Adipose tissue (tissue), 3 donors: ENCODE results near the gene CEP104. TPM values are rescaled to one million over a fixed set of nuclear protein-coding genes. Genes with fewer than 3 reads are reported as not detected.

Source experiments
- H3K27ac ChIP-seq: one replicate; pipeline ENCODE4 v1.5.1; 2013; ENCODE audit warnings: low read depth, low read length
- WGBS, 3 donors: extraction: QIAGEN DNeasy Blood & Tissue Kit; methylation state at CpG; one replicate each; pipeline ENCODE4 v1.1.7; 2013; 5-methylcytosine and 5-hydroxymethylcytosine counted together
- polyA plus RNA-seq, 3 donors: library from polyadenylated mRNA; stranded (reverse); fragments of 200-250 nt; gene quantifications; one replicate each; pipeline ENCODE4 v1.2.3, GENCODE V29; 2013
- donor health status: healthy with polysubstance abuse.
- donor health status: Bipolar disorder and iron deficiency.
- donor health status: healthy.

Gene CEP104
- 10 to 100 TPM in 1 of 3 donors, 1 to 10 TPM in 2; 7.4 to 10.3 (median 8.5) TPM for polyA plus RNA-seq

DNA sequence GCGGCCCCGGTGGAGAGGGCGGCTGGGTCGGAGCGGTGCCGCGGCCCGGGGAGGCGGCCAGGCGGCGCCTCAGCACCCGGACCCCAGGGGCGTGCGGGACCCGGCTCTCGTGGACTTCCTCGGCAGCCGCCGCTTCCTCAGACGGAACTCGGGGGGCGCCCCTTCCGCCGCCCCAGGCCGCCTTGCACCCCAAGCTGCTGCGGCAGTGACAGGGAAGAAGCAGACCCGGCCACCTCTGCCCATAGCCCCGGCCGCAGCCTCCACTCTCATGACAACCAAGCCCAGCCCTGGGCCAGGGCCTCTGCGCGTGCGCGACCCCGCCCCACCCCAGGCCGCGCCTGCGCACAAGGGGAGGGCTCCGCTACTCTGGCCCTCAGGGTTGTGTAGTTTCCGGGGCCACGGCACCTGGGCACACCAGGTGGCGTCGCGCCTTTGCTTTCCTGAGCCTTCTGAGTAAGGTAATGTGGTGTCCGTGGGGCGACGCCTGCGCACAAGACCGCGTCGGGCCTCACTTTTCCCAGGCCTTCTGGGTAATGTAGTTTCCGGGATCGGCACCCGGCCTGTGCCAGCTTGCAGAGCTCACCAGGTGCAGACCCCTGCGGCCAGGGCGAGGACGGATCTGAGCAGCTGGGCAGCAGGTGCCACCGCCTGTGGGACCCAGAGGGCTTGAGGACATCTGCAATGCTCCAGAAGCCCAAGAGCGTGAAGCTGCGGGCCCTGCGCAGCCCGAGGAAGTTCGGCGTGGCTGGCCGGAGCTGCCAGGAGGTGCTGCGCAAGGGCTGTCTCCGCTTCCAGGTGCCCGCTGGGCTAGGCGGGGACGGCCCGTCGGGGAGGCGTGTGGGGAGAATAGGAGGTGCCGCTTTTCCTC lies at the start of gene CEP104, which contains the start of gene DFFB:
Gene CEP104, minus strand, starts transcription at position 289 of the 868 bp plus-strand sequence. CDS start 4,804 bp downstream, outside the sequence.
Gene DFFB, plus strand, starts transcription at position 554 of the 868 bp plus-strand sequence. Its CDS starts 128 bp downstream, at position 682.
- whole genome bisulfite sequencing, 3 donors: 1% methylated on average over 69 to 73 of the region's 73 CpGs
- H3K27ac ChIP-seq: no peak within 1 kb of the TSS

DNA sequence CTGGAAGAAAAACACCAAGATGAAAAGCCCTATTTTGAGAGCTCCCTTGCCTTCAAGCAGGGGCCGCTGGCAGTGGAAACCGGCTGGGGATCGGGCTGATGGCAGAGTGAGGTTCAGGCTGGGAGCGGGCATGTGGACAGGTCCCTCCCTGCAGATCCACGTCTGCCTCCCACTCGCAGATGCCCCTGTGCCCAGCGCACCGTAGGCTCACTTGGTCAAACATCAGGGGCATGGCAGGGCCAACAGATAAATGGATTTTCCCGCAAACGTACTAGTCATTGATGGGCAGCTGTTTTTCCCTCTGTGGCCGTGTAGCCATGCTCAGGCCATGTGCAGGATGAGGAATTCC lies 49.6 kb upstream of the CEP104 start:
- WGBS, 3 donors: 84 to 89% (median 86%) methylated on average over 11 of the region's 11 CpGs

DNA sequence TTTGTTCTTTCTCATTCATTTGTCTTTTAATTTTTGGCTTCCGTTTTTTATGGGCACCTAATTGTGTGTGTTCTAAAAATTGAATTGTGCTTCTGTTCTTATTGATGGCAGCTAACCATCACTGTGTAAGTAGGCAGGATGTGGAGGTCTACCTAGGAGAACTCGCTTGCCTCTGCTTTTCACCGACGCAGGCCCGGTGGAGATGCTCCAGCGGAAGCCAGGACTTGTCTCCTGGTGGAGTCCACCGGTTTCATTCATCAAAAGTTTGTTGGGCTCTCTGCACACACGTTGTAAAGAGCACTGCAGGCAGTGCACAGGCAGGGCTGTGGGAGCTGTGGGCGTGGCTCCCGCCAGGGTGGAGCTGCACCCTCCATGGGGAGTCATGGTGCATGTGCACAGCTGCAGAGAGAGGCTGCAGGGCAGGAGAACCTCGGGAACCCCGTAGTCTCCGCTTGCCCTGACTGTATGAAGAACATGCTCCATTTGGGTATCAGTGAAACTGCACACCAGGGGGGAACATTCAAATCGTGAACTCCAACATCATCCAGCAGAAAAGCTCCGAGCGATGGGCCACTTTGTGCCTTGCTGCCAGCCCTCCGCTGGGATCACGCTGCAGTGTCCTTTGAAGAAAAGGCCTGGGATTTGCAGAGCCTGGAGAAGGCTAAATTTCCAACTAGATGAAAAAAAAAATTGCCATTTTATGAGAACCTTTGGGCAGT lies 49.1 kb upstream of the CEP104 start:
- H3K27ac ChIP-seq: no peak overlapping the region
- WGBS, 3 donors: 83 to 85% (median 83%) methylated on average over 18 of the region's 18 CpGs

More for the DNA sequence above, 49.6 kb upstream of the CEP104 start:
- no peak overlapping the region for H3K27ac ChIP-seq

DNA sequence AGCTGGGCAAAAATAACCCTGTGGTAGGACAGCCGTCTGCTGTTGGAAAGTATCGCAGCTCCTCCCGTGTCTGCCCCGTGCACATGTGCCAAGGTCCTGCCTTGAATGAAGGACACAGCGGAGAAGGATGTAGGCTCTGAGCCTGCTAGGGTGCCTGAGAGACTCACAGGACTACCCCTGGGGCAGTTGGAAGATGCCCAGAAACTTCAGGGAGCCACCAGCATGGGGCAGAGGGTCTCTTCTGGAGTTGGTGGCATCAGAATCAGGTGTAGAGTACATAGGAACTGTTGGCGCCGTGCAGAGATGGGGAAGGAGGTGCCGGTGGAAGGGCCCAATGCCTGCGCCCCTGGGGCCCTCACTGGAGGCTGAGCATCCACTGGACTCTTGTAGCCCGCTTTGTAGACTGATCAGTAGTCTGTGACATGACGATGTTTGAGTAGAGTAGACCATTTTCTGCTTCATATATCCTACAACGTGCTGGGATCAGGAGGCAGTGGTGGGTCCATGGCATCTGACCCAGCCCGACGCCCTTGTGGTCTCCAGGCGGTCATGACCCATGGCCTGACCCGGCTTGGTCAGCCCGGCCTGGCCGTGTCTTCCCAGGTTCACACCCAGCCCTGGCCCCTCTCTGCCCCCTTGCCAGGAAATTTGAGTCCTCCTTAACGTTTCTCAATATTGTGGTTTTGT lies 48.4 kb upstream of the CEP104 start:
- WGBS, 3 donors: 81 to 94% (median 84%) methylated on average over 19 of the region's 19 CpGs
- no peak overlapping the region for H3K27ac ChIP-seq

DNA sequence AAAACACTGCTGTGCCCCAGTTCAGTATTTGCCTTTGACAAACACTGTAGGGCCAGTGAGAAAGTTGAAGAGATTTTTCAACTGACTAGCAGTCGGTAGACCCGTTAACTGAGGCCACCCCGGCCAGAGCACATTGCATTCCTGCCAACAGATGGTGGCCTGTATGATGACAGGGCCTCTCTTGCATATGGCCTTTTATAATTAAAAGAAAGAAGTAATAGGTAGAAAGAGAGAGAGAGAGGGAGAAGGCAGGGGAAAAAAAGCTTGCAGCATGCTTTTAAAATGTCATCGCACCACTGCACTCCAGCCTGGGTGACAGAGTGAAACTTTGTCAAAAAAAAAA lies 47.8 kb upstream of the CEP104 start:
- no peak overlapping the region for H3K27ac ChIP-seq
- 79 to 88% (median 83%) methylated on average over 4 of the region's 4 CpGs for WGBS, 3 donors

DNA sequence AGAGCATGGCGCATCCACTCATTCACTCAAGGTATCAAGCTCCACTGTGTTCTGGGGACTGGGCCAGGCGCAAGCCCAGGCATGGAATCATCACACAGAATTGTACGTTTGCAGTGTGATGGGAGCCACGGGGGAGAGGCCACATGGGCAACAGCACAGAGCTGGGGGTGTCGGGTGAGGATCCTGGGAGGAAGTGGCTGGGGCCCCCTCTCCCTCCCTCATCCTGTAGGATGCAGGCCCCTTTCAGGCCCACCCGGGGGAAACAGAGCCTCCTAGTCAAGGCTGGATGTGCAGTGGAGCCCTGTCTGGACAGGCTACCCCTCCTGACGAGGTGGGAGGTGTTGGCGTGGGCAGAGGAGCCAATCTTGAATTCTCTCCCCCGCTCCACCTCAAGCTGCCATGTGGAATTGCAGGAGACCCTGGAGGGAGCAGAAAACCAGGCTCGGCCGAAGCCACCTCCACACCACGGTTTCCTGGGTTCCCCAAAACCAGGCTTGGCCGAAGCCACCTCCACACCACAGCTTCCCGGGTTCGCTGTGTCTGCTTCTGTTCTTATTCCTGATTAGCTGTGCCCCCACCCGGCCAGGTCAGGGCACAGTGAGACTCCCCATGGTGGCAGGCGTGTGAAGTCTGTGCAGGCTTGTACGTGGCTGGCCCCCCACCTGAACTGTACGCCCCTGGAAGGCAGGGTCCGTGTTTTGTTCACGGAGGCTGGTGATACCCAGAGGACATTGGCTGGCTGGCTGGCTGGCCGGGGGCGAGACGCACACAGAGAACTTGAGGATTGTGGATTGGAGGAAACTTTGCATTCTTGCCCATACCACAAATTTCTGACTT lies 47.2 kb upstream of the CEP104 start:
- WGBS, 3 donors: 71 to 79% (median 76%) methylated on average over 24 of the region's 24 CpGs
- no peak overlapping the region for H3K27ac ChIP-seq

DNA sequence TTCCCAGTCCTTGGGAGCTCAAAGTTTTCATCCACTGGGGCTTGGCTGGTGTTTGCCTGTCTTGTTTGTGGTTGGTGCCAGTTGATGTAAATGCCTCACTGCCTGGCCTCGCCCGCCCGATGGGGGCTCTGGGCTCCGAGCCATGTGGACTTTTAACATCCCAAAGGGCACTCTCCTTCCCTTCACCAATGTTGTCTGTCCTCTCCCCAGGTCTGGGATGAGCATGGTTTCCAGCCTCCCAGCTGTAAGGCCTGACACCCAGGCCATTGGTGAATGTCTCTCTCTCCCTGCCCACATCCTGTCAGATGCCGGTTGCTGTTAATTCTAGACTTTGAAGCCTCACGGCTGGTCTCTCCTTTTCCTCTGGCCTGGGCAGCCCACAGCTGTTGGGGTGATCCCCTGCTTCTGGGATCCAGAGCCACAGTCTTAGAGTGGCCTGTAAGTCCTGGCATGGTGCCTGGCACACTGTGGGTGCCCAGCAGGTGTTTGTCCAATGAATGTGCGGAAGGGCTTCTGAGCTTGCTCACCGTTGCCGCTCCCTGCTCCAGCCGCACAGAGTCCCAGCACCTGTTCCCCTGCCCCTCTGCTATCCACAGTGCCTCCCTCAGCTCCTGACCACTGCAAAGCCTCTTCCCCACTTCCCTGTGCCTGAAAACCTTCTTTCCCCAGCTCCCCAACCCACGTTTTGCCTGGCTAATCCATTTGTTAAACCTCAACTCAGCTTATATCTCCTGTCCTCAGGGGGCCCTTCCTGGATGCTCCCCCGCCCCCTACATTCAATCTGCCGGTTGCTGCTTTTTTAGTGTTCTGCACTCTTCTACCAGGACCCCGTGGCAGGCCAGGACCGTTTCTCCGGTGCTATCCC lies 46.4 kb upstream of the CEP104 start:
- 57 to 68% (median 65%) methylated on average over 16 of the region's 16 CpGs for WGBS, 3 donors
- no peak overlapping the region for H3K27ac ChIP-seq

DNA sequence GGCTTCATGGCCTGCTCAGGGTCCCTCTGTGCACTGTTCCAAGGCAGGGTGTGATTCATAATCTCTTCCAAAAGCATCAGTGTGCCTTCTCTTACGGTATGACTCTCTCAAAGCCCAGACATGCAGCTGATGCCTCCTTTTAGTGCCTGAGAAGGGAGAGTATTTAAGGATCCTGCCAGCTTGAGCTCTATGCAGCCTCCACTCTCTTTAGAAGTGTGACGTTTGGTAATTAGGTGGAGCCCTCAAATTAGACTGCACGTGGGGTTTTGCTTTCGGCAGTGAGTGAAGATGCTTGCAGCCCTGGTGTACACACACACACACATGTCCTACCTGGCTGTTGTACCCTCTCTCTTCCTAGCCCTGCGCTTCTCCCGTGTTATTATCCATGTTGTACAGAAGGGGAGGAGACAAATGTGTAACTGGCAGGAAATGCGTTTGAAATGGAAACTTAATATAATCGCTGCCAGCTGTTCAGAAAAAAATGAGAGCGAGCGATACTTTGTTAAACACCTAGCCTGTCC lies 45.6 kb upstream of the CEP104 start:
- H3K27ac ChIP-seq: no peak overlapping the region
- 67 to 84% (median 70%) methylated on average over 10 of the region's 10 CpGs for WGBS, 3 donors

DNA sequence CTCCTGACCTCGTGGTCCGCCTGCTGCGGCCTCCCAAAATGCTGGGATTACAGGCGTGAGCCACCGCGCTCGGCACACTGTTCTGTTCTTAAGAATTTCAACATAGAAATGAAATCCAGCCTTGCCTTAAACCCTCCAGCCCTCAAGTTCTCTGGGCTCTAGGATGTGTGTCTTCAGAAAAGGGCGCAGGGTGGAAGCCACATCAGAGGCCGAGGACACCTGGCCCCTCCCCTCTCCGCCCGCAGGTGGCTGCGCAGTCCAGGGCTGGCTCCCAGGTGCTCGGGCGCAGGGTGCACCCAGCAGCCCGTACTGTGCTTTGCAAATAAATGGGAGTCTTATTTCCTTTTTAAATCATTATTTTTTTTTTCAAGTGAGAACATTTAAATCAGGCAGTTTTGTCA lies 45.1 kb upstream of the CEP104 start:
- WGBS, 3 donors: 91 to 95% (median 94%) methylated on average over 15 of the region's 15 CpGs
- no peak overlapping the region for H3K27ac ChIP-seq

DNA sequence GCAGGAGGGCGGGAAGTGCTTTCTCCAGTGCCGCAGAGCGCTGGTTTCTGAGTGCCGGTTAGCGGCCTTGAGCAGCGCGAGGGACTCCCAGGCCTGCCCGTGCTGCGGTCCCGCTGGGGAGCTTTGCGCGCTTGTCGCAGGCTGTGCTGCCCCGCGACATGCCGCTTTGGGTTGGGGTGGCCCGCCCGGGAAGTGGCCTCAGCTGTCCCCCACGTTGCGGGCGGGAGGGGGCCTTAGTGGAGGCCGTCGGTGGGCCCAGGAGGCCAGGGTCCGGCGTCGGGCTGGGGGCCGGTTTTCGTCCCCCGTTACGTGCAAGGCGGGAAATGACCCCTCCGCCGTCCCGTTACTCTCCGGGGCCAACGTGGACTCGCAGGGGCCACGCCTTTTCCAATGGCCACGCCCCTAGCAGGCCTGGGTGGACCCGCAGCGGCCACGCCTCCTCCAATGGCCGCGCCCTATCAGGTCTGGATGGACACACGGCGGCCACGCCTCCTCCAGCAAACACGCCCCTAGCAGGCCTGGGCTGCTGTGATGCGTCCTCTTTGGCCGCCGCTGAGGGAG lies 44.0 kb upstream of the CEP104 start:
- peak overlapping the region; percentile 84 for H3K27ac ChIP-seq
- 1% methylated on average over 51 of the region's 51 CpGs for WGBS, 3 donors

DNA sequence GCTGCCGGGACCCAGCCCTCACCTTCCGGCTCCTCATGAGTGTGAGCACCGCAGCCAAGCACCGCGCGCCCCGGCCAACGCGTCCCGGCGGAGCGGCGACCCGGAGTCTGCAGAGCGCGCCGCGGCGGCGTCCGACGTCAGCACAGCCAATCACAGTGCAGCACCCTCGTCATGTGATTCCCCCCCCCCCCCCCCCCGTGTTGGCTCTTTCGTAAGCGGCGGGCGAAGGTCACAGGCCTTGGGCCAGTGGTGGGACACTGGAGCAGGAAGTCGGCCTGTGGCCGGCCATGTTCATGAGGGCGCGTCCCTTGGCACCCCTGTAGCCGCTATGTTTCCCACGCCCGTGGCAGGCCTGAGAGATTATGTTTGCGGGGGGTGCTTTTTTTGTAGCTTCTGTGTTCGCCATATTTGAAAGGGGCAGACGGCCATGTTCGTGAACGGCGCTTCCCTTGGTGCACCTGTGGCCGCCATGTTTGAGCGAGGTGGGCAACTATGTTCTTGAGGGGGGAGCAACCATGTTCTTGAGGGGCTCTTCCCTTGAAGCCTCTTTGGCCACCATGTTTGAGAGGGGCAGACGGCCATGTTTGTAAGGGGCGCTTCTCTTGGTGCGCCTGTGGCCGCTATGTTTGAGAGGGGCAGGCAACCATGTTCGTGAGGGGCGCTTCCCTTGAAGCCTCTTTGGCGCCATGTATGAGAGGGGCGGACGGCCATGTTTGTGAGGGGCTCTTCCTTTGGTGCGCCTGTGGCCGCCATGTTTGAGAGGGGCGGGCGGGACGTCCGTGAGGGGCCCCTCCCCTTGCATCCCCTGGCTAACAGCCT lies 43.3 kb upstream of the CEP104 start, which contains the start of gene C1orf174:
Gene C1orf174, minus strand, starts transcription at position 123 of the 819 bp plus-strand sequence. Its CDS starts 86 bp downstream, at position 37.
- peak within 1 kb of the TSS; percentile 84 for H3K27ac ChIP-seq
- 0 to 1% (median 0%) methylated on average over 29 to 57 of the region's 58 CpGs for WGBS, 3 donors

DNA sequence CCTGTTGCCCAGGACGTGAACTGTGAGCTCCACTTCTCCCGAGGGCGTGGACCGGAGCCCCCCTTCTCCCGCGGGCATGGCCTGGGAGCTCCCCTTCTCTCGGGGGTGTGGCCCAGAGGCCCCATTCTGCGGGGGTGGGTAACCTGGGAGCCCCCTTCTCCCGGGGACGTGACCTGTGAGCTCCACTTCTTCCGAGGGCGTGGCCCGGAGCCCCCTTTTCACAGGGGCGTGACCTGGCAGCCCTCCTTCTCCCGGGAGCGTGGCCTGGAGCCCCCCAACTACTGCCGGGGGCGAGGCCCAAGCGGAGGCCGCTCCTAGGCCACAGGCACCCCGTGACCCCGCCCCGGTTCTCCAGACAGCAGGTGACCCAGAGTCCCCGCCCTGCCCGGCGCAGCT lies 42.7 kb upstream of the CEP104 start:
- WGBS, 3 donors: 0 to 1% (median 1%) methylated on average over 23 to 26 of the region's 26 CpGs
- no peak overlapping the region for H3K27ac ChIP-seq

DNA sequence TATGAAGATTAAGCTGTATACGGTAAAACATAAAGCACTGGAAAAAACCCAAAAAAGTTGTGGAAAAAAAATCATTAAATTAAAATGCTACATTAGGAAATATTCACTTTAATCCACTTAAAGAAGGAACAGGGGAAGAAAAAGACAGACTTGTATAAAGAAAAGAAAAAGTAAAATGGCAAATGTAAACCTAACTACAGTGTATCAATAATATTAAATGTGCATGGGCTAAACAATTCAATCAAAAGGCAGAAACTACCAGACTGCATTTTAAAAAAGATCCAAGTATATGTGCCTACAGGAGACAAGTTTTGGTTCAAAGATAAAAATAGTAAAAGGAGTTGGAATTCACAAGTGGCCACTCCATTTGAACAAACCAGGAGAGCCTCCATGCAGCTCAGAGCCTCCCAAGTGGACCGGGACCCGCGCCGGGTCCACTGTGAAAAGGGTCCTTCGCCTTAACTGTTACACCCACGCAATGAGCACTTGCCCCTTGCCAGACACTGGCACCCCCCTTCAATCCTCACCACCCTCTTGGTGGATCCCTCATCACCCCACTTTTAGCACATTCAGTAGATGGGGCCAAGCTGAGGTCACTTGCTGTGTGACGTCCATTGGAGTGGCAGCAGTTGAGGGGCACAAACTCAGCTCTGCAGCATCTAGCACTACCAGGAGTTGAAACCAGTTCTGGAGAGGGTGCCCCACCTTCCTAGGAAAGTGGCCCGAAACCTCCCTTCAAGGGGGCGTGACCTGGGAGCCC lies 42.2 kb upstream of the CEP104 start:
- H3K27ac ChIP-seq: no peak overlapping the region
- WGBS, 3 donors: 26 to 44% (median 42%) methylated on average over 10 of the region's 10 CpGs

DNA sequence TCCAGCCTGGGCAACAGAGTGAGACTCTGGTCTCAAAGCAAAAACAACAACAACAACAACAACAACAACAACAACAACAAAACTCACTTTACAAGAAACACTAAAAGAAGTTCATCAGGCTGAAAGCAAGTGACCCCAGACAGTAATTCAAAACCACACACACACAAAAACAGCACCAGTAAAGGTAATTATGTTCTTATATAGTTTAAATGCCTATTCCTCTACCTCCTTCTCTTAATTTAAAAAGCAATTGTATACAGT lies 41.4 kb upstream of the CEP104 start:
- no peak overlapping the region for H3K27ac ChIP-seq

DNA sequence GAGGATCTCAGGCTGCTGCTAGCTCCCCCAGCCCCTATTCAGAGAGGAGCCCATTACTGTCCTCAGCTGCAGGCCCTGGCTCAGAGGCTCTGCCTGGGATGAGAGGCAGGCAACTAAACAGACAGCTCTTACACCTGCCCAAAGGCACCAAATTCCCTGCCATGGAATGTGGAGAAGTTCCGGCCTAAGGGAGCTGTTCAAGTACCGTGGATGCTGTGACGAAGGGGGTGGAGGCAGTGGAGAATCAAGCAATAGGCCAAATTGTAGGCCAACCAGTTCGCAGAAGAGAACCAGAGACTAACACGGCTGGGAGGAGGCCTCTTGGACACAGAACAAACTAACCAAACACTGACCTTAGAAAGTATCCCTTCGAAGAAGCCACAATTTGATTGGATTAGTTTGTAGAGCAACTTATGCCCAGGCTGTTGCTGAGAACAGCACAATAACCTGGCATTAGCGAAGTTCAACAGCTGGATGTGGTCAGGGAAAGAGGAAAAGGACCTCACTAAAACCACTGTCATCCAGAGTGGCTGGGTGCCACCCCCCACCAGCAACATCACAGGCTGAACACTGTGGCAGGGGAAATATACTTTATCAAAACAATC lies 39.5 kb upstream of the CEP104 start:
- WGBS, 3 donors: 91 to 94% (median 92%) methylated on average over 7 of the region's 7 CpGs
- no peak overlapping the region for H3K27ac ChIP-seq
